Ishikawa (cell line): ENCODE data around the gene OSGIN1.

Source experiments
- CEBPB ChIP-seq: IDR thresholded peaks from 2 replicates; pipeline ENCODE4 v1.6.1; 2012
- CREB1 ChIP-seq: IDR thresholded peaks from 2 replicates; pipeline ENCODE4 v1.6.1; 2012; ENCODE audit warnings: low read depth
- EGR1 ChIP-seq: IDR thresholded peaks from 2 replicates; pipeline ENCODE4 v1.6.1; 2012
- EP300 ChIP-seq: IDR thresholded peaks from 2 replicates; pipeline ENCODE4 v1.6.1; 2012; ENCODE audit warnings: borderline replicate concordance
- FOXM1 ChIP-seq: IDR thresholded peaks from 2 replicates; pipeline ENCODE4 v1.6.1; 2012; ENCODE audit warnings: low read depth, borderline replicate concordance
- MAX ChIP-seq: IDR thresholded peaks from 2 replicates; pipeline ENCODE4 v1.6.1; 2012
- NFIC ChIP-seq: IDR thresholded peaks from 2 replicates; pipeline ENCODE4 v1.6.1; 2012
- RAD21 ChIP-seq: IDR thresholded peaks from 2 replicates; pipeline ENCODE4 v1.6.1; 2012; ENCODE audit warnings: low read depth
- REST ChIP-seq: IDR thresholded peaks from 2 replicates; pipeline ENCODE4 v1.6.1; 2012; ENCODE audit warnings: low read depth, mild to moderate bottlenecking
- TAF1 ChIP-seq: IDR thresholded peaks from 2 replicates; pipeline ENCODE4 v1.6.1; 2012; ENCODE audit warnings: low read depth, mild to moderate bottlenecking
- TCF12 ChIP-seq: IDR thresholded peaks from 2 replicates; pipeline ENCODE4 v1.6.1; 2012; ENCODE audit warnings: low read depth
- TEAD4 ChIP-seq: IDR thresholded peaks from 2 replicates; pipeline ENCODE4 v1.6.1; 2012
- USF1 ChIP-seq: IDR thresholded peaks from 2 replicates; pipeline ENCODE4 v1.6.1; 2012
- YY1 ChIP-seq: IDR thresholded peaks from 2 replicates; pipeline ENCODE4 v1.6.1; 2012; ENCODE audit warnings: low read depth
- ZBTB7A ChIP-seq: IDR thresholded peaks from 2 replicates; pipeline ENCODE4 v1.6.1; 2012; ENCODE audit warnings: low read depth

OSGIN1 gene

GRCh38 chr16:84003038-84003437, 50.0 kb downstream of the OSGIN1 start:
- TF ChIP-seq USF1 (no peak), YY1 (no peak), CEBPB (no peak), NFIC (no peak), CREB1 (no peak), EGR1 (no peak), TCF12 (no peak), MAX (no peak), RAD21 (no peak)

GRCh38 chr16:84004442-84004841, 51.4 kb downstream of the OSGIN1 start:
- TF ChIP-seq CEBPB = no peak
- TF ChIP-seq TAF1 = no peak
- no peak for TF ChIP-seq ZBTB7A

GRCh38 chr16:84005391-84005790, 52.4 kb downstream of the OSGIN1 start:
- TF ChIP-seq TEAD4 (no peak), ZBTB7A (no peak), EGR1 (no peak), MAX (no peak), TCF12 (no peak), NFIC (no peak), TAF1 (no peak)

GRCh38 chr16:84007520-84007919, 54.5 kb downstream of the OSGIN1 start:
- TF ChIP-seq TAF1 (no peak), USF1 (no peak), REST (no peak), TEAD4 (no peak), ZBTB7A (no peak), NFIC (no peak), FOXM1 (no peak), RAD21 (no peak), EGR1 (no peak), MAX (no peak), CEBPB (no peak), YY1 (no peak), EP300 (no peak), TCF12 (no peak), CREB1 (no peak)

- TF ChIP-seq TAF1 (no peak), YY1 (no peak), NFIC (no peak), TCF12 (no peak), USF1 (peak; percentile 64), EGR1 (no peak)
Measured at GRCh38 chr16:84007965-84008364, 54.9 kb downstream of the OSGIN1 start.

- TF ChIP-seq USF1 (no peak), TAF1 (no peak), RAD21 (no peak), YY1 (no peak), EGR1 (no peak), FOXM1 (no peak), CREB1 (no peak), NFIC (no peak), EP300 (no peak), REST (no peak), CEBPB (no peak), MAX (no peak), TEAD4 (no peak), TCF12 (no peak), ZBTB7A (no peak)
Measured at GRCh38 chr16:84009282-84009681, 56.2 kb downstream of the OSGIN1 start.
